COLO668 (cell line): ENCODE results near the gene RNU11.
"Not testable (repeated sequence)": the region's sequence is repeated elsewhere in the genome, so short reads cannot be mapped to it uniquely, and the experiment has no call there.

Experiments used
- DNase-seq: peaks from one replicate; lab custom pipeline; 2025; ENCODE audit not compliant: unreplicated experiment; lab: John Stamatoyannopoulos, UW

RNU11 gene

GRCh38 chr1:28656335-28656734 lies 7.9 kb downstream of the RNU11 start:
- no peak for DNase-seq

DNA sequence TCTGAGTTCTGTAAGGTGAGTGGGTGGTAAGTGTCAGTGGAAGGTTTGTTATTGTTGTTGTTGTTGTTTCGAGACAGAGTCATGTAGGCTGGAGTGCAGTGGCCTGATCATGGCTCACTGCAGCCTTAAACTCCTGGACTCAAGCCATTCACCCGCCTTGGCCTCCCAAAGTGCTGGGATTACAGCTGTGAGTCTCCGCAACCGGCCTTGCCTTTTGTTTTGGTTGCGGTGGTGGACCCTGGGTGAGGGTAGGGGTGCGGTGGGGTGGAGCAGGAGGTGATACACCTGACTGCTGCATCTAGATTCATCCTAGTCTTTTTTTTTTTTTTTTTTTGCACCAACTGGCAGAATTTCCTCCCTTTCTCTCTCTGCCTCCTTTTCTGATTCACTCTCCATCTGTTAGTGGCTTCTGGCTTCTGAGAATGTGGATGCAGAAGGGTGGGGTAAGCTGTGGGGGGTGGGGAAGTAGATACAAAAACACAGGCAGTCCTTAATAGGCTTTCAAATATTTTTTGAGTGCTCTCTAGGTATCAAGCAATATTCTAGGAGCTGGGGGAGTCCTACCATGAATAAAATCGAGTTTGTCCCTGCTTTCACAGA lies 15.6 kb downstream of the RNU11 start:
- no peak for DNase-seq

DNA sequence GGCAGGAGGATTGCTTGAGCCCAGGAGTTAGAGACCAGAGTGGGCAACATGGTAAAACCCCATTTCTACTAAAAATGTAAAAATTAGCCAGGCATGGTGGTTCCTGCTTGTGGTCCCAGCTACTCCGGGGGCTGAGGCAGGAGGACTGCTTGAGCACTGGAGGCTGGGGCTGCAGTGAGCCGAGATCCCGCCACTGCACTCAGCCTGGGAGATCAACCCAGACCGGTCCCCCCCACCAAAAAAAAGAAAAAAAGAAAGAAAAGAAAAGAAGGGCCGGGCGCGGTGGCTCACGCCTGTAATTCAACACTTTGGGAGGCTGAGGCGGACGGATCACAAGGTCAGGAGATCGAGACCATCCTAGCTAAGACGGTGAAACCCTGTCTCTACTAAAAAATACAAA lies 18.4 kb downstream of the RNU11 start:
- no peak for DNase-seq

DNA sequence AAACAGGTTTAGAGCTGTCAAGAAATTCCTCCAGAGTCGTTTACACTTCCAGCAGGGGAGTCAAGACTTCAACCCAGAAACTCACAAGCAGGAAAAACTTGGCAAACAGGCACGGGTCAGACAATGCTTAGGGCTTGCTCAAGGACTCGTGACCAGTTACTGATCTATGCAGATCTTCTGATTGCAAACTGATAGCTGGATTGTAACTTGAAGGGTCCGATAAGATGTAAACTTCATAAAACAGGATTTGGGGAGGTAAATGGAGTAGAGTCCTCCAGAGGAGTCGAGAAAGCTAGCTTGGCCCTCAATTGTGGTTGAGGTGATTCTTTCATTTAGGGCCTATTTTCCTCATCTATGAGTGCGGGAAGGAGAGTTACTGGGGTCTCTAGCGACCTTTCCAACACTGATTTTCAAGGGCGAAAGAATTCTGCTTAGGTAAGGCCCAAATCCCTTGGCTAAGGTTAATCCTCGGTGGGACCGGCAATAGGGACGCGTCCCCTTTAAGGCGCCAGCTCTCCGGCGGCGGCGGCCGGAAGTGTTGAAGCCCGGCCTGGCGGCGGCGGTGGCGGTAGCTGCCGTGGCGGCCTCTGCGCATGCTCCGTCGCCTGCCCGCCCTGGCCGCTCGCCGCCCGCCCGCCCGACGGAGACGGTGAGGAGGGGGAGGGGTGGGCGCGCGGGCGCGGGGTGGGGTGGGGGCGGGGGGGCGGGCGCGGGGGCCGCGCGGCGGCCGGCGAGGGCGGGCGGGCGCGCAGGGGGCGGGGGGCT lies 20.0 kb downstream of the RNU11 start, which contains the start of gene GMEB1:
GMEB1 (plus strand) TSS at position 594 of the 765 bp plus-strand sequence. CDS start 14,829 bp downstream, outside the sequence.
- DNase-seq: peak; percentile 99

GRCh38 chr1:28668956-28669723 lies 20.7 kb downstream of the RNU11 start:
- DNase-seq: peak; percentile 98

DNA sequence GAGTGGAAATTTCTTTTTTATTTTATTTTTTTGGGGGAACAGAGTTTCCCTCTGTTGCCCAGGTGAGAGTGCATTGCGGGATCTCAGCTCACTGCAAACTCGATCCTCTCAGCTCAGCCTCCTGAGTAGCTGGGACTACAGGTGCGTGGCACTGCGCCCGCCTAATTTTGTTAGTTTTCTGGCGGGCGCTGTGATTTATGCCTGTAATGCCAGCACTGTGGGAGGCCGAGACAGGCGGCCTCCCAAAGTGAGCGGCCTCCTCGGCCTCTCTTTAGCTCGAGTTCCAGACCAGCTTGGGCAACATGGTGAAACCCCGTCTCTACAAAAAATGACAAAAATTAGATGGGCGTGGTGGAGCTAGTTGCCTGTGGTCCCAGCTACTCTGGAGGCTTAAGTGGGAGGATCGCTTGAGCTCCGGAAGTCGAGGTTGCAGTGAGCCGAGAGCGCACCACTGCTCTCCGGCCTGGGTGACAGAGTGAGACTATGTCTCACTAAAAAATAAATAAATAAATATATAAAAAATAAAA lies 22.9 kb downstream of the RNU11 start:
- DNase-seq: no peak

DNA sequence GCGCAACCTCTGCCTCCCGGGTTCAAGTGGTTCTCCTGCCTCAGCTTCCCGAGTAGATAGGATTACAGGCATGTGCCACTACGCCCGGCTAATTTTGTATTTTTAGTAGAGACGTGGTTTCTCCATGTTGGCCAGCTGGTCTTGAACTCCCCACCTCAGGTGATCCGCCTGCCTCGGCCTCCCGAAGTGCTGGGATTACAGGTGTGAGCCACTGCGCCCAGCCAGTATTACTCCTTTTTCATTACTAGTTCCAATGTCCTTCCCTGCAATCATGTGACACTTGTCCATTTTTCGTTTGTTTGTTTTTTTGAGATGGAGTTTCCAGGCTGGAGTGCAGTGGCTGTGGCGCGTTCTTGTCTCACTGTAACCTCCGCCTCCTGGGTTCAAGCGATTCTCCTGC lies 24.6 kb downstream of the RNU11 start:
- DNase-seq: not testable (repeated sequence)

DNA sequence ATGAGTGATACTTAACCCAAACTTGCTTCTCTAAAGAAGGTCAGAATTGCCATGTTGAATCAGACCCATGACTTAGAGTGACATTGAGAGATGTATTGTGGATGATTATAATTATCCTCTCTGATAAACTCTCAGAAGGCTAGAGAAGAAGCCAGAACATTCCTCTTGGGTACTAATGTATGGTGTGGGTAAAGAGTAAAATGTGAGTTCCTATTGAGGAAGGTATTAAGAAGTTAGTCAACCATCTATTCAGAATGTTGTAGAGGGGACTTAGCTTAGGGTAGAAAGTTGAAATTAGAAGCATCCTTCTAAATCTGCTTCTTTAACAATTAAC lies 27.5 kb downstream of the RNU11 start:
- no peak for DNase-seq

DNA sequence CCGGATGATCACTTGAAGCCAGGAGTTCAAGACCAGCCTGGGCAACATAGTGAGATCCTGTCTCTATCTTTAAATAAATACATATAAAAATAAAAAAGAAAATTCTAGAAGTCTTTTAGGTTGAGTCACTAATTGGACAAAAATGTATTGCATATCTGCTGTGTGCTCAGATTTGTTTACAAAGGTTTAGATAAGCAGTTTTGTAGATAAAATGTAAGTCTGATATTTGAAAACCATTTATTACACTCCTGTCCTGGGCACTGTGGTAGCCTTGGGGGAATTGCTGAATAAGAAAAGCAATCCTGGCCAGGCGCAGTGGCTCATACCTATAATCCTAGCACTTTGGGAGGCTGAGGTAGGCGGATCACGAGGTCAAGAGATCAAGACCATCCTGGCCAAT lies 31.8 kb downstream of the RNU11 start:
- DNase-seq: no peak

DNA sequence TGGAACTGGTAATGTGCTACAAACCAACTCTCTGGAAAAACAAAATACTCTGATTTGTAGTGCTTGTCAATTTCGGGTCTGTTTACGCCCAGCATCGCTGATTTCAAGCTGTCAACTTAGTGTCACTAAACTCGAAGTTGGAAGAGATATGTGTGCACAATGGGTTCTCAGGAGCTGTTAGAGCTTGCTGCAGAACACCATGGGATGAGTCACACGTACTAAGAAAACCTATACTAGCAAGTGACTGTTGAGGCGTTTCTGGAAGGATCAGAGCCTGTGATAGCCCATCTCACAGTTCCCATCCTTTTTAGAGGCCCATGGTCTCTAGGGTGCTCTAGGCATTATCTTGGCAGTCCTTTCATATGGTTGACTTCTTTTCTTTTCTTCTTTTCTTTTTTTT lies 34.4 kb downstream of the RNU11 start:
- DNase-seq: no peak

DNA sequence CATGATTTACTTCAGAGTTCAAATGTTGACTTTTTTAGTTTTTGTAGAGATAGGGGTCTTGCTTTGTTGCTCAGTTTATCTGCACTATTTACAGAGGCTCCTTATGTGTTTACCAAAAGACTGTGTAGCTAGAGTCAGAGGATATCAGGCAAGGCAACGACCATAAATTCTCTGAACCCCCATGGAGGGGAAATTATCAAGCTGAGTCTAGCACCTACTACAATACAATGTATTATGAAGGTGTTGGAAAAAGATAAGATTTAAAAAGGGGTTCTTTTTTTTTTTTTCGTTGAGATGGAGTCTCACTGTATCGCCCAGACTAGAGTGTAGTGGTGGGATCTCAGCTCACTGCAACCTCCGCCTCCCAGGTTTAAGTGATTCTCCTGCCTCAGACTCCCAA lies 36.5 kb downstream of the RNU11 start:
- no peak for DNase-seq

DNA sequence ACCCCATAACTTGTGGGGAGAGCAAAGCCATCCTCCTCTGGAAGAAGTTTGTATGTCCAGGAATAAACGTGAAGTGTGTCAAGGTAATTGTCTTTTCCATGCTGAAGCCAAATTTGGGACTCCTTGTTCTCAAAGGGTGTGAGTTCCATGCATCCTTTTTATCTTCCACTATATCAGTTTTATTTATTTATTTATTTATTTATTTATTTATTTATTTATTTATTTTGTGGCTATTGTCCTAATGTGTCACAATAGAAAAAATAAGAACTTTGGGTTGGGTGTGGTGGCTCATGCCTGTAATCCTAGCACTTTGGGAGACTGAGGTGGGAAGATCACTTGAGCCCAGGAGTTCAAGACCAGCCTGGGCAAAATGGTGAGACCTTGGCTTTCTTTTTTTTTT lies 43.2 kb downstream of the RNU11 start:
- DNase-seq: not testable (repeated sequence)
